ENCODE data around the gene CKS2.

DNA sequence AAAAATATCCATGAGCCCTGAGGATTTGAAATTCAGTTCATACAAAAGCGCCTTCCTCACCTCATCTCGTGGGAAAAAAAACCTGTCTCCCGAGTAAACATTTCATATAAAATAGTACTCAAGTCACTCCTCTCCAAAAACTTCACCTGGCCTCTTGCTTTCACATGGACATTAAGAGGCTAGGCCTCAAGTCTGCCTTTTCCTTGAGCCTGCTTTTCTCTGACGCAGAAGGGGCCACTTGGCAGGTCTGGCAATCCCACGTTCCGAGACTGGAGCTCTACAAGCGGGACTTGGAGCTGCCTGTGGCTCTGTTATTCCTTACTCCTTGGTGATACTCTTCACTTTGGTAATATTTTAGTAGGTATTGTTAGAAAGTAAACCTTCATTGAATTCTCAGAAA, 26.9 kb upstream of the CKS2 start:
- no peak for TF ChIP-seq EZH2 (IDR thresholded peaks at IDR 0.05; ENCODE audit: low read depth, low read length, severe bottlenecking)
- no peak for TF ChIP-seq SRF (IDR thresholded peaks at IDR 0.05; ENCODE audit: low read depth, low read length)
- TF ChIP-seq CEBPB (IDR thresholded peaks at IDR 0.05; ENCODE audit: low read depth, low read length) = no peak
- TF ChIP-seq ATF2 (IDR thresholded peaks at IDR 0.05; ENCODE audit: low read length) = no peak

Measured in H1 (cell line).